ENCODE data around the gene SUPT7L.

- TF ChIP-seq JUND (IDR thresholded peaks at IDR 0.05) (no peak), SIN3A (IDR thresholded peaks at IDR 0.05; ENCODE audit: low read depth) (peak; percentile 70), POLR2AphosphoS5 (IDR thresholded peaks at IDR 0.05; ENCODE audit: low read depth, low read length) (peak; percentile 82)
- TF ChIP-seq, protein P1, sequence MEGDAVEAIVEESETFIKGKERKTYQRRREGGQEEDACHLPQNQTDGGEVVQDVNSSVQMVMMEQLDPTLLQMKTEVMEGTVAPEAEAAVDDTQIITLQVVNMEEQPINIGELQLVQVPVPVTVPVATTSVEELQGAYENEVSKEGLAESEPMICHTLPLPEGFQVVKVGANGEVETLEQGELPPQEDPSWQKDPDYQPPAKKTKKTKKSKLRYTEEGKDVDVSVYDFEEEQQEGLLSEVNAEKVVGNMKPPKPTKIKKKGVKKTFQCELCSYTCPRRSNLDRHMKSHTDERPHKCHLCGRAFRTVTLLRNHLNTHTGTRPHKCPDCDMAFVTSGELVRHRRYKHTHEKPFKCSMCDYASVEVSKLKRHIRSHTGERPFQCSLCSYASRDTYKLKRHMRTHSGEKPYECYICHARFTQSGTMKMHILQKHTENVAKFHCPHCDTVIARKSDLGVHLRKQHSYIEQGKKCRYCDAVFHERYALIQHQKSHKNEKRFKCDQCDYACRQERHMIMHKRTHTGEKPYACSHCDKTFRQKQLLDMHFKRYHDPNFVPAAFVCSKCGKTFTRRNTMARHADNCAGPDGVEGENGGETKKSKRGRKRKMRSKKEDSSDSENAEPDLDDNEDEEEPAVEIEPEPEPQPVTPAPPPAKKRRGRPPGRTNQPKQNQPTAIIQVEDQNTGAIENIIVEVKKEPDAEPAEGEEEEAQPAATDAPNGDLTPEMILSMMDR (IDR thresholded peaks at IDR 0.05 in 2 of 3, conservative IDR thresholded peaks at IDR 0.05 in 1 of 3; ENCODE audit: borderline replicate concordance in 1 of 3, insufficient read depth in 1 of 3, low read depth in 2 of 3, low read length in 2 of 3): 0 out of 6 replicates have a peak, but pooled peaks of 1 of the 3 experiments have one; percentile 17
These were observed at the start of gene SUPT7L, which contains the start of gene SLC4A1AP for GRCh38 chr2:27663285-27664153.

Data from HCT116 (cell line).